HG02852 (cell line): ENCODE data around the gene BSN.

Experiments
- ATAC-seq: cut with Tn5 transposase; IDR thresholded peaks from one replicate; pipeline ENCODE4 v1.9.1; 2021; ENCODE audit warnings: mild to moderate bottlenecking, moderate library complexity; ENCODE audit not compliant: unreplicated experiment

Gene BSN

DNA sequence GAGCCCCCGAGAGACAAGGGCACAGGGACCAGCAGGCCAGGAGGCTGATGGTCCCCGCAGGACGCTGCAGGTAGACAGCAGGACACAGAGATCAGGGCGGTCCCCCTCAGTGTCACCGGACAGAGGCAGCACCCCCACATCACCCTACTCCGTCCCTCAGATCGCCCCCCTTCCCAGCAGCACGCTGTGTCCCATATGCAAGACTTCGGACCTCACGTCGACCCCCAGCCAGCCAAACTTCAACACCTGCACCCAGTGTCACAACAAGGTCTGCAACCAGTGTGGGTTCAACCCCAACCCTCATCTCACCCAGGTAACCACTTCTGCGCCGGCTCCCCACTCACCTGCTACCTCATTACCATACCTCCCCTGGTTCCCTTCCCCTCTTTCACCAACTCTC lies 70.8 kb downstream of the BSN start:
- ATAC-seq, result no peak

DNA sequence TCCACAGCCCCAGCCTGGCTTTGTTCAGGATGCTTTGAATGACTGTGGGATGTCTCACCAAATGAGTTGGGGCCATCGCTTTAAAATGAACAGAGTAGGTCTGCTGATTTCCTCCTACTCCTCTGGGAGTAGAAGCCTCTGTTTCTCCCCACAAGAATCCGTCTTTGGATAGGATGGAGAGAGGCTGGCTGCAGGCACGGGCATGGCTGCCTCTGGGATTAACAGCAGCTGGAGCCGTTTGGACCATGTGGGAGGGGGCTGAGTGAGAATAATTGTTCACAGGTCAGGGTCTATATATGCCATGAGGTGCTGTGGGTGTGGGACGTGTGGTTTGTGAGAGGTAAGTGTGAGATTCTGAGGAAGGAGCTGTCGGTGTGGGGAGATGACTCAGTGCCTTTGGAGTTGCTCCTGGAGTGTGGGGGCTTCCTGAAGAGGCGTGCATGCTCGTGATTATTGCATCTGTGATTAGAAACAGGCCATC lies 71.9 kb downstream of the BSN start:
- no peak for ATAC-seq

GRCh38 chr3:49626796-49627195 lies 72.5 kb downstream of the BSN start:
- ATAC-seq, result no peak

DNA sequence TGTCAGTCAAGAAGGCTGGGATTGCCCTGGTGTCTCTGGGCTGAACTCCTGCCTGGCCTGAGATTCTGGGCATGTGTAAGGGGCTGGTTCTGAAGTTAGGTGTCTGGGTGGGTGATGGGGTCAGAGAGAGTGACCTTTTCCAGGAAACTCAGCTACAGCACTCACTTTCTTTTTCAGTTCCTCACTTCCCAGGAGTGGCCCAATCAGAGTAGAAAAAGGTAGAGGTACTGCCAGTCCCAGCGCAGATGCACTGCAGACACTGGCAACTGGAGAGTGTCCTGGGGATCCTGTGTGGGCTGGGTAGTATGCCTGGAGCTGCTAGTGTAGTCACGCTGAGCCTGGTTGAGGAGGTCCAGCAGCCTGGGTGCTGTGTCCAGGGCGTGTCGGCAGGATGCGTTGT lies 73.4 kb downstream of the BSN start:
- ATAC-seq, result no peak

- ATAC-seq, result no peak
Observed at GRCh38 chr3:49628249-49628648, 74.0 kb downstream of the BSN start.

DNA sequence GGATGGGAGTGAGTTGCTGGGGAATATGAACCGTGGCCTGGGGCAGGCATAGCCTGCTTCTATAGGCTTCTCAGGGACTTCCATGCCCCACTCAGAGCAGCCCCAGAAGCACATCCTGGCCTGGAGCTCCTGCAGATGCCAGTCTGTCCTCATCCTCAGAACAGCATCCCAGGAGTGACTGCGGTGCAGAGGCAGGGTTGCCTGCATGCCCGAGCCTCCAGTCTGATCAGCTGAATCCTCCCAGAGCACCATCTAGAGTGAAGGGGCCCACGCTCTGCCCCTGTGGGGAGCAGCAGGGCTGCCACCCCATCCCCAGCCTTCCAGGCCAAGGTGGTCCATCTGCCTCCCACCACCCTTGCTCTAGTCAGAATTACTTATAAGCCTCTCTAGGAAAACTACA lies 75.2 kb downstream of the BSN start:
- no peak for ATAC-seq

DNA sequence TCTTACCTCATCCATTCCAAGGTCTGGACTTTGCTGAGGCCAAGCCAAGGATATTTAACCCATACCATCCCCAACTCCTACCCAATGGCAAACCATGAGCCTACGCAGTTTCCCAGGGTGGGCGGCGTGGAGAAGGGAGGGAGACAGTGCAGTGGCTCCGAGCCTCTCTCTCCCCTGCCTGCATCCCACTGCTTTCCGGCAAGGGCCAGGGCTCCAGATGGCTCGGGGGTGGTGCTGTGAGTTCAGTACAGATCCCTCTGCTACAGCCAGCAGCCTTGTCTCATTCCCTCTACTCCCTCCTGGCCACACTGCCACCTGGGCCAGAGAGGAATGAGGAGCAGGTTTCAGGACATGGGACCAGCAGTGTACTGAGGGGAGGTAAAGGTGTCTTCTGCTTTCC lies 75.6 kb downstream of the BSN start:
- no peak for ATAC-seq

DNA sequence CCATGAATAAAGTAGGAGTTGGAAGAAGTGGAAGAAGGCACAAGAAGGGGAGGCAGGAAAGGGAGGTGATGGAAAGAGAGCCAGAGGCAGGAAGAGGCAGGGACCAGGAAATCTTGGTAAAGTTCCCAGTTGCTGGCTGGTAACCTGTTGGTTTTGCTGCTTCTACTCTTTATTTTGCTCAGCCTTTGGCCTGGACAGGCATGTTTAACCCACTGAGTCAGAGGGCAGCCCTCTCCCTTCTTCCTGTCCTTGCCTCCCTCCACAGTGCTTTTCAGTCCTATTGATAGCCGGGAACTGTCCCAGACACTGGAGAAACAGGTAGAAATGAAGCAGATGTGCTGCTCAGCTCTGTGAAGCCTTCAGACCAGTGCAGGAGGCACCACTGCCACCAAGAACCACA lies 76.5 kb downstream of the BSN start:
- ATAC-seq, result no peak

DNA sequence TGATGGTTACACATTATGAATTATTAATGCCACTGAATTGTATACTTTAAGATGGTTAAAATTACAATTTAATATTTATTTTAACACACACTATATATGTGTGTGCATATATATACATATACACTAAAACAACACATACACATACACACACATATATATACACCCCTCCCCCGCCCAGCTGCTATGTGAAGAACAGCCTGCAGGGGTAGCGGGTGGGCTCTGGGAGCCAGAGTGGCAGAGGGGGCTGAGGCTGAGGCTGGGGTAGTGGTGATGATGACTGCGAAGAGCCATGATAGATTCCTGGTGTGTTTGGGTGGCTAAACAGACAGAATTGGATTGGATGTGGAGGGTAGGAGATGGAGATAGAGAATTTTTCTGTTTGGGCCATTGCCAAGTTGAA lies 80.5 kb downstream of the BSN start:
- no peak for ATAC-seq

GRCh38 chr3:49636883-49637609 lies 82.8 kb downstream of the BSN start:
- ATAC-seq, result no peak

- no peak for ATAC-seq
Observed at GRCh38 chr3:49638445-49638844, 84.2 kb downstream of the BSN start.

GRCh38 chr3:49639551-49639950 lies 85.3 kb downstream of the BSN start:
- ATAC-seq, result no peak

- ATAC-seq, result no peak
Observed at GRCh38 chr3:49641292-49641691, 87.0 kb downstream of the BSN start.

- ATAC-seq, result no peak
Observed at GRCh38 chr3:49641921-49642707, 87.8 kb downstream of the BSN start.

DNA sequence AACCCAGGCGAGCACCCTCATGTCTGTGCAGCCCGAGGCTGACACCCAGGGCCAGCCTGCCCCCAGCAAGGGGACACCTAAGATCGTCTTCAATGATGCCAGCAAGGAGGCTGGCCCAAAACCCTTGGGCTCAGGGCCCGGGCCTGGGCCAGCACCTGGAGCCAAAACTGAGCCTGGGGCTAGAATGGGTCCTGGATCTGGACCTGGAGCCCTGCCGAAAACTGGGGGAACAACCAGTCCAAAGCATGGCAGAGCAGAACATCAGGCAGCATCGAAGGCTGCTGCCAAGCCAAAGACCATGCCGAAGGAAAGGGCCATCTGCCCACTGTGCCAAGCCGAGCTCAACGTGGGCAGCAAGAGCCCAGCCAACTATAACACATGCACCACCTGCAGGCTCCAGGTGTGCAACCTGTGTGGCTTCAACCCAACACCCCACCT lies 88.5 kb downstream of the BSN start:
- no peak for ATAC-seq

DNA sequence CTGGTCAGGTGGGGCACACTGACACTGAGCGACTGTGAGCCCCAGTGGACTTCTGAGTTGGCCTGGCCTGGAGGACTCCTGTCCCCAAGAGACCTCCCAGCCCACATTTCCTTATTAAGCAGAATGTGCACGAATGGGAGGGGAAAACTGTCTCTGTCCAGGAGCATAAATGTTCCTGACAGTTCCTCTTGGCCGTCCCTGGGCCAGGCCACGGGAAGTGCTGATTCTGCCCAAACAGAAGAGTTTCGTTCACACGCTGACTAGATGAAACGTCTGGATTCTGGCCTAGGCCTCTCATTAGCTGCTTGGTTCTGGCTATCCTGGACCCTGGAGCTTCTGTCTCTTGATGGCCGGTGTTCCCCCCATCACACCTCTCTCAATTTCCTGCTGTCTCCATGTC lies 90.4 kb downstream of the BSN start:
- no peak for ATAC-seq

GRCh38 chr3:49646236-49646635 lies 92.0 kb downstream of the BSN start:
- ATAC-seq, result no peak

DNA sequence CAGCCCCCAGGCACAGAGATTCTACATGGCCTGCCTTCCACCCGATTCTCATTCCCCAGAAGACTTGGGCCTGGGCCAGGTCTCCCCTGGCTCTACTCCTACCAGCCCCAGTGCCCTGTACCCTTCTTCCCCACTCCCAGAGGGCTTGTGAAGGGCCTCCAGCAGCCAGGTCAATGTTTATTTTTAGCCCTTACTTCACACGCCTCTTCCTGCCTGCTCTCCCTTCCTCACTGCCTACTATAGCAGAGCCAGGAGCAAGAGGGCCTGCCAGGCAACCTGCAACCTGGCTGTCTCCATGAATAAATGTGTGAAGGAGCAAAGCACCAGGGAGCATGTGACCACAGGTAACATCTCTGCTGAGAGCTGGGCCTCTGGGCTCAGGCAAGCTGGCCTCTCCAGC lies 93.5 kb downstream of the BSN start:
- no peak for ATAC-seq

- no peak for ATAC-seq
Observed at GRCh38 chr3:49648354-49649019, 94.2 kb downstream of the BSN start.

GRCh38 chr3:49649576-49649975 lies 95.3 kb downstream of the BSN start:
- no peak for ATAC-seq

- ATAC-seq, result no peak
Observed at GRCh38 chr3:49650177-49650576, 95.9 kb downstream of the BSN start.

GRCh38 chr3:49650637-49651036 lies 96.4 kb downstream of the BSN start:
- ATAC-seq, result no peak
